Pulmonary artery endothelial cell (primary cell): ENCODE data around the gene NRDC. TPM values are rescaled to one million over a fixed set of nuclear protein-coding genes. Genes with fewer than 3 reads are reported as not detected.
"Not testable (repeated sequence)": the region's sequence is repeated elsewhere in the genome, so short reads cannot be mapped to it uniquely, and the experiment has no call there.

Experiments
- DNase-seq: peaks from one replicate; pipeline ENCODE4 v3.0.0-alpha.2; 2011; ENCODE audit warnings: low read depth, low spot score
- total RNA-seq: library from RNA; depleted of rRNA; stranded (reverse); fragments of >200 nt; gene quantifications from 2 replicates; pipeline ENCODE4 v1.2.3, GENCODE V29; 2014

The NRDC gene
- total RNA-seq, 1 donor from 2014 or later = 70.2 TPM

DNA sequence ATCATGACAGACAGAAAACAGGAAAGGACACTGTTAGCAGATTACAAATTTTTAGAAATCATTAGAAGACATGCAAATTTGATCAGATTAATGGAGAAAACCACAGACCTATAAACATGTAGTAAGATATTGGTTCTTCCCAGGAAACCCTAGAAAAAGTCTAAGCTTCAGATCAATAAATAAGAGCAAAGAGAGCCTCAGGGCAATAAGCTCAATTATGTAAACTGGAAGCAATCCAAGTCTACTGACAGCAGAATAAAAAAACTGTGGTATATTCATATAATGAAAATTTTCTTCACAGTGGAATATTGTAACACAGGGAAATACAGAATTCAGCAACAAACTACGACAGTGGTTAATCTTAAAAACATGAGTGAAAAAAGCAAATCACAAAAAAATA is 36.3 kb downstream of the NRDC start:
- no peak for DNase-seq

DNA sequence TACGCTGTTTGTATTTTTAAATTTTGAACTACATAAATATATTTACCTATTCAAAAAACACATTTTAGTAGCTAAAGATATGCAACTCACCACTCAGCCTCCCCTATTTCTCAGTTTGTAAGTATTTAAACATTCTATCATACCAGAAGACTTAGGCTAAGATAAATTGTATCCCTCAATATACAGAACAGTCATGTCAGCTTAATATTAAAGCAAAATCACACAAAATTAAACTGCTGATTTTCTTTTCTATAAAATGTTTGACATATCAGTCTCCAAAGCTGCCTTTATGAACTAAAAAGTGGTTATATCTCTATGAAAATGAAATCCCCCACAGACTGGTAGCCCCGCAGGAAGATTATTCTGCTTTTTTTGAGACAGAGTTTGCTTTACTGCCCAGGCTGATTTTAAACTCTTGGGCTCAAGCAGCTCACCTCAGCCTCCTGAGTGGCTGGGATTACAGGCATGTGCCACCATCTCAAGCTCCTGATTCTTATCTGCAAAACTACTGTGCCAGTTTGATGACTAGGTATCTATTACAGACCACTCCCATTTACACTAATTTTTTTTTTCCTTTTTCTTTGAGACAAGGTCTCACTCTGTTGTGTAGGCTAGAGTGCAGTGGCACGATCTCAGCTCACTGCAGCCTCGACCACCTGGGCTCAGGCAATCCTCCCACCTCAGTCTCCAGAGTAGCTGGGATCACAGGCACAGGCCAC is 37.6 kb downstream of the NRDC start:
- no peak for DNase-seq

- DNase-seq = no peak
Measured at GRCh38 chr1:51840182-51840581, 38.3 kb downstream of the NRDC start.

- DNase-seq = no peak
Measured at GRCh38 chr1:51839094-51839493, 39.4 kb downstream of the NRDC start.

GRCh38 chr1:51837243-51837642 is 41.3 kb downstream of the NRDC start:
- DNase-seq = no peak

DNA sequence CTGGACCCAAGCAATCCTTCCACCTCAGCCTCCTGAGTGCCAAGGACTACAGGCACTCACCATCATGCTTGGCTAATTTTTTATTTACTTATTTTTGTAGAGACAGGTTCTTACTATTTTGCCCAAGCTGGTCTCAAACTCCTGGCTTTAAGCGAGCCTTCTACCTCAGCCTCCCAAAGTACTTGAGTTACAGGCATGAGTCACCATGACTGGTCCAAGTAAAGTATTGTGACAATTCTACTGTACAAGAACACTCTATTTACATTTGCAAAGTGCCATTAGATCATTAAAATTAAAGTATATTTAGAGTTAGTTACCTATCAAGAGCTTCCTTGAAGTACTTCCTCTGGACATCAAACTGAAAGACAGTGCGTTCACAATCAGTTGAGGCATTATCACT is 44.8 kb downstream of the NRDC start:
- no peak for DNase-seq

DNA sequence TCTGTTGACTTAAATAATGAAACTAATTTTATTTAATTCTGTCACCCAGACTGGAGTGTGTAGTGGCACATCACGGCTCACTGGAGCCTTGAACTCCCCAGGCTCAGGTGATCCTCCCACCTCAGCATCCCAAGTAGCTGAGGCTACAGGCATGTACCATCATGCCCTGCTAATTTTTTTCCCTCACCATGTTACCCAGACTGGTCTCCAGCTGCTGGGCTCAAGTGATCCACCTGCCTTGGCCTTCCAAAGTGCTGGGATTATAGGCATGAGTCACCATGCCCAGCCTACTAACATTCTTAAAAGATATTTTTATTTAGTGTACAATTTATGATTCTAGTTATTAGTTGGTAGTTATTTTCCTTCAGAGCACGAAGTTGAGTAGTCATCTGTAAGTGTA is 49.5 kb downstream of the NRDC start:
- DNase-seq = no peak

- no peak for DNase-seq
Measured at GRCh38 chr1:51819810-51820209, 58.7 kb downstream of the NRDC start.

- DNase-seq = not testable (repeated sequence)
Measured at GRCh38 chr1:51819021-51819420, 59.5 kb downstream of the NRDC start.

- DNase-seq = no peak
Measured at GRCh38 chr1:51818487-51818886, 60.0 kb downstream of the NRDC start.

GRCh38 chr1:51814513-51814912 is 64.0 kb downstream of the NRDC start:
- no peak for DNase-seq

GRCh38 chr1:51799372-51799771 is 79.2 kb downstream of the NRDC start:
- DNase-seq = no peak

DNA sequence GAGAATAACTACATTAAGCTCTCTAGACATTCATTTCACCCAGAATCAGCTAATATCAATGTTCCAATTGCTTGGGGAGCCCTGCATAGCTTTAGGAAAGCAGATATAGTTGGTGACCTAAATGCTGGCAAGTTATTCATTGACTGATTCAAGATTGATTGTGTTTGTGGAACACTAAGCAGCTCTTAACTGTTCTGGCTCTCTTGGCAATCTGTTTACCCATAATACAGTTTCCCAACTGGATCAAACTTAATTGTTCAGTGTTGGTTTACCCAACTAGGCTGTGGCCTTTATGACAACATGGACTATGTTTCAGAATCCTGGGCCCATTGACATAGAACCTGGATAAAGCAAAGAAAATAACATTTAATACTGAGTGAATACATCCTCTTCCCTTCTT is 83.7 kb downstream of the NRDC start:
- DNase-seq = no peak

DNA sequence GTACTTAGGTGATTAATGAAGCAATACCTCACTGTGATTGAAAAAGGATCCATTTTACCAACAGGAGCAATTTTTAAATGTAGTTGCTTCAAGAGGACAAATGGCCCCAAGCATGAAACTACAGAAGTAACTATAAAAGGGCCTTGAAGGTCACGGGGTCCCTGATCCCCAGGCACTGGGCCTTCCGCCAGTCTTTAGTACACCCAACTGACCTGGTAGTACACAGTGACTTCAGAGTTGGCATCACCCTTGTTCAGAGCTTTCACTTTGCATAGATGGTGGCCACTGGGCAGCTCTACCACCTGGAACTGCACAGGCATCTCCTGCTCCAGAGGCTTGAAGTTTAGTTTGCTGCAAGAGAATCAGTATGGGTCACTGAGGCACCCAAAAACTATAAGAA is 84.3 kb downstream of the NRDC start:
- DNase-seq = no peak

DNA sequence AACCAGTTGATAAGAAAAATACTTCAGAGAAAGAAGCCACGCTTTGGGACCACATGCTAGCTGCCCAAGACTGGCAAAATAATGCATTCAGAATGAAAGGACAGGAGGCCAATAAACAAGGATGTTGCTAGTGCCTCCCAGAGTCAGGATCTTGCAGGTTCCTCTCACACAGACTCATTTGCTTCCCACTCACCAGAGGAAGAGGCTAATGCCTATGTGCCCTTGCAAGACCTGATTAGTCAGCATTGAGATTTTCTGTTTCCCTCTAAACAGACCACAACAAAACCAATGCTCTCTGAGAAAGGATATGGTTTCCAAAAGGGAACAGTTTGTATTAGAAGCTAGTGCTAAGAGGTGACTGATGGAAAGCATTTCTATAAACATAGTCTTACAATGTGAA is 85.7 kb downstream of the NRDC start:
- no peak for DNase-seq

DNA sequence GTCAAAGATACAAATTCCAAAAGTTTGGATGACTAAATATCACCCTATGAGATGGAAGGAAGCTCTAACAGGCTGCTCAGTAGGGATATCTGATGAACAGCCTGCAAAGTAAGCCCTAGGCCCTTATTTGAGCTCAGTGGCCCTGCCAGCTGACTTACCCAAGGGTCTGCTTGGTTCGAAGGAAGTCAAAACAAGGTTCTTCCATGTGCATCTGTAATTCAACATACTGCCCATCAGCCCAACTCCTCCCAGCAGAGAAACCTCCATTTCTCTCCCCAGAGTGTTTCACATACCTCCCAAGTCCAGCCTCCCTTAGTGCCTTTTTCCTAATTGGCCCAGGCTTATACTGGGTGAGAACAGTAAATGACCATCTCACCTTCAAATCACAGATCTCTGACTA is 86.6 kb downstream of the NRDC start:
- no peak for DNase-seq

DNA sequence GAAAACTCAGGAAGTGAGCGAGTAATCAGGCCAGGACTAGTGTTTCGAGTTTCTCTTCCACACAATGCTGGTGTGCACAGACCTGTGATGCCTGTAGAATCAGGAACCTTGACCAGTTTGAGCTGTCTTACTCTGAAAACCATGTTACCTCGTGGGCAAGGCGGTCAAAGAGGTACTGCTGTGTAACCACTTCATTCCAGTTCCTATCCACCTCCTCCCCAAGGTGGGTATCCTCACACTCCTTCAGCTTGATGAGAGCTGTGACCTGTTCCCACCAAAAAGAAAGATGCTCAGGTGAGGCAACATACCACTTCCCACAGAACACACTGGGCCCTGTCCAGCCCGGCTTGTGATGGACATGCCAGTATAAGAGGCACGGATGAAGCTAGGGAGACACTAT is 88.1 kb downstream of the NRDC start:
- no peak for DNase-seq

DNA sequence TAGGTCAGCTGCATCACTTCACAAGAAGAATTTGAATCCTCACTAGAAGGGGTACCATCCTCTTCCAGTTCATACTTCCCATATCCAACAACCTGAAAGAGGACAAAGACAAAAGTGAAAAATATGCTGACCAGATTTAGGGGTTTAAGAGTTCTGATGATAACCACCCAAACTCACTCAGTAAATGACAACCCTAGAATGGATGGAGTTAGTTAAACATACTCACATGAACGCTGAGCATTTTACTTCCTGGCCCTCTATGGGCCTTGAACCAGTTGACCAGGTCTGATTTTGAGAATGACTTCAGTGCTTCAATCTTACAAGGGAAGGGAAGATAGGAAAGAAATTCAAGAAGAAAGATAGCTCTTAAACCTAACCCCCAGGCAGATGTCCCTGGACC is 89.2 kb downstream of the NRDC start:
- DNase-seq = no peak

GRCh38 chr1:51788938-51789337 is 89.6 kb downstream of the NRDC start:
- DNase-seq = no peak

GRCh38 chr1:51784997-51785421 is 93.5 kb downstream of the NRDC start:
- no peak for DNase-seq

DNA sequence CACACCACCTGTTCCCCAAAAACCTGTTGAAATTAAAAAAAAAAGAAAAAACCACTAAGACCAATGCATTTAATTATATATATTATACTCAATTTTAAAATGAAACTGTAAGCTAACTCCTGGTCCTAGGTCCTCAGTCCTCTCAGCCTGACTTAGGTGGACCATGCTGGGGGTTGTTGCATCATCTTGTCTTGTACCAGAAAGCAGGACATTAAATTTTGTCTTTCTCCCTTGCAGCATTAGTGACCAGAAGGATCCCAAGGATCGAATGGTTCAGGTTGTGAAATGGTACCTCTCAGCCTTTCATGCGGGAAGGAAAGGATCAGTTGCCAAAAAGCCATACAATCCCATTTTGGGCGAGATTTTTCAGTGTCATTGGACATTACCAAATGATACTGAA is 97.6 kb downstream of the NRDC start:
- no peak for DNase-seq

- DNase-seq = no peak
Measured at GRCh38 chr1:51776408-51776807, 102.1 kb downstream of the NRDC start.

DNA sequence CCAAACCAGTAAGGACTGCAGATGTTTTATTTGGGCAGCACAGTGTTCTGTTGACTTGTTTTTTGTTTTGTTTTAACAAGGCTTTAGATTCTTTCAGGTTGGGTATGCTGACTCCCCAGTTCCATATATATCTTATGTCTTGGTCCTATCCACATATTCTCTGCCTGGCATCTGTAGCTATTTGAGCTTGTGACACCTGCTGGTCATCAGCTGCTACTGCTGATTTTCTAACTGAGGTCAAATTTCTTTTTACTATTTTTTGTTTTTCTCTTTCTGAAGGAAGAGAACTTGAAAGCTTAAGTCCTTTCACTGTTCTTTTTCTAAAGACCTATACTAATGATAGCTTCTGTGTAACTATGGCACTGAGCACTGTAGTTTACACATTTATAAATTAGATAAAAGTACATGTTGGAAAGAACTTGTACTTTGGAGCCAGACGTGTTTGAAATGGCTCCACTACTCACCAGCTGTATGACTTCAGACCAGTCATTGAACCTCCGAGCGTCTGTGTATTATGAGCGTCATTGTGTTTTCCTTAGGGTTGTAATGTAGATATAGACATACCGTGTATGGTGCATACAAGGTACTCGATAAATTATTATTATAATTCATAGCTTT is 109.4 kb downstream of the NRDC start:
- peak; percentile 43 for DNase-seq
